Lower leg skin (tissue), 4 donors: ENCODE results near the gene MSH6. TPM values are rescaled to one million over a fixed set of nuclear protein-coding genes. Genes with fewer than 3 reads are reported as not detected.

Experiments
- DNase-seq, 2 donors: peaks; one replicate each; pipeline ENCODE4 v3.0.0-alpha.2; 2019; ENCODE audit warnings: low spot score in 2 of 2
- H3K4me3 ChIP-seq: fragments of 200-600 bp; sonication (generic); 2 replicates; pipeline ENCODE4 v1.5.1; 2017; ENCODE audit warnings: mild to moderate bottlenecking, low read depth; ENCODE audit not compliant: poor library complexity, severe bottlenecking
- CTCF ChIP-seq, 3 donors: fragments of 450-650 bp; IDR thresholded peaks; one replicate each; pipeline ENCODE4 v1.5.1; 2016; ENCODE audit warnings: antibody characterized with exemption in 3 of 3, mild to moderate bottlenecking in 3 of 3, moderate library complexity in 2 of 3
- POLR2A ChIP-seq, 2 donors: fragments of 450-650 bp; IDR thresholded peaks; one replicate each; pipeline ENCODE4 v1.6.1; 2016 to 2017; ENCODE audit warnings: antibody characterized with exemption in 2 of 2, mild to moderate bottlenecking in 1 of 2, moderate library complexity in 1 of 2
- WGBS, 2 donors: methylation state at CpG; one replicate each; pipeline ENCODE4 v1.1.5; 2018; 5-methylcytosine and 5-hydroxymethylcytosine counted together
- intact Hi-C: fragments of 100-400 bp; cut with DNase I; formaldehyde crosslinking; loops from one replicate; pipeline ENCODE4 v1.15.0; 2023; ENCODE audit warnings: low total_unique reads
- total RNA-seq, 4 donors: library from RNA; depleted of rRNA; stranded (reverse); fragments of >200 nt; gene quantifications; one replicate each; pipeline ENCODE4 v1.1.0, GENCODE V29; 2016

MSH6 gene
- total RNA-seq, 4 donors from 2014 or later = 22.6 to 40.9 (median 34.7) TPM

- TF ChIP-seq CTCF (IDR thresholded peaks at IDR 0.05) (no peak), POLR2A (IDR thresholded peaks at IDR 0.05) (no peak)
- intact Hi-C loops = no loop called here
- no peak for DNase-seq
Measured at GRCh38 chr2:47801118-47801517, 18.2 kb downstream of the MSH6 start.

DNA sequence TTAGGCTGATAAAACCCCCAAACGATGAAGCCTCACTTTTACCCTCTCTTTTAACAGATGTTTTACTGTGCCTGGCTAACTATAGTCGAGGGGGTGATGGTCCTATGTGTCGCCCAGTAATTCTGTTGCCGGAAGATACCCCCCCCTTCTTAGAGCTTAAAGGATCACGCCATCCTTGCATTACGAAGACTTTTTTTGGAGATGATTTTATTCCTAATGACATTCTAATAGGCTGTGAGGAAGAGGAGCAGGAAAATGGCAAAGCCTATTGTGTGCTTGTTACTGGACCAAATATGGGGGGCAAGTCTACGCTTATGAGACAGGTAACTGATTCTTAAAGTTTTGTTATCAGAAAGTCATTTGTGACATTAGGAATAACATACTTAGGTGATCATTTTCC, 20.4 kb downstream of the MSH6 start:
- intact Hi-C loops = no loop called here
- H3K4me3 ChIP-seq = no peak overlapping the region
- DNase-seq = no peak
- WGBS, 2 donors = 97 to 98% methylated on average over 7 of the region's 7 CpGs
- TF ChIP-seq CTCF (IDR thresholded peaks at IDR 0.05) (no peak), POLR2A (IDR thresholded peaks at IDR 0.05) (no peak)

More at GRCh38 chr2:47801118-47801517, 18.2 kb downstream of the MSH6 start:
- WGBS, 2 donors = 97% methylated on average over 3 of the region's 3 CpGs
- H3K4me3 ChIP-seq = no peak overlapping the region

- 88 to 97% methylated on average over 1 of the region's 1 CpG for WGBS, 2 donors
- no peak for DNase-seq
- TF ChIP-seq POLR2A (IDR thresholded peaks at IDR 0.05) = no peak
- no peak for TF ChIP-seq CTCF (IDR thresholded peaks at IDR 0.05)
Measured at GRCh38 chr2:47803770-47804169, 20.8 kb downstream of the MSH6 start.

GRCh38 chr2:47805850-47806249, 22.9 kb downstream of the MSH6 start:
- intact Hi-C loops = no loop called here
- H3K4me3 ChIP-seq = no peak overlapping the region
- DNase-seq = no peak
- 64 to 66% methylated on average over 6 of the region's 6 CpGs for WGBS, 2 donors
- TF ChIP-seq POLR2A (IDR thresholded peaks at IDR 0.05) (no peak), CTCF (IDR thresholded peaks at IDR 0.05) (no peak)

More at GRCh38 chr2:47803770-47804169, 20.8 kb downstream of the MSH6 start:
- intact Hi-C loops = no loop called here
- H3K4me3 ChIP-seq = no peak overlapping the region

DNA sequence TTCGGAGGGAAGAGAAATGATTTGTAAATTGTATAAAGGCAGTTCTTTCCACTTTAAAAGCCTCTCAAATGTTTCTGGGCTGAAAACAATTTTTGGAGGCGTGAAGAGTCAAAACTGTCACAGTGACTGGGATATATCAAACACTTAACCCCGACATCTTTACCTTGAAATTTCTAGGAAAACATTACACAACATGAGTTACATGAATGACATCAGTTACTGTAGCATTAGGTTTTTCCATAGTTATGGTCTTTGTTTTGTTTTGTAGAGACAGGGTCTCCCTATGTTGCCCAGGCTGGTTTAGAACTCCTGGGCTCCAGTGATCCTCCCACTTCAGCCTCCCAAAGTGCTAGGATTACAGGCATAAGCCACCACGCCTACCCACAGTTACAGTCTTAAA, 25.7 kb downstream of the MSH6 start:
- no peak overlapping the region for H3K4me3 ChIP-seq
- WGBS, 2 donors = 77 to 84% methylated on average over 4 of the region's 4 CpGs
- no peak for DNase-seq
- intact Hi-C loops = no loop called here
- TF ChIP-seq CTCF (IDR thresholded peaks at IDR 0.05) (no peak), POLR2A (IDR thresholded peaks at IDR 0.05) (no peak)

DNA sequence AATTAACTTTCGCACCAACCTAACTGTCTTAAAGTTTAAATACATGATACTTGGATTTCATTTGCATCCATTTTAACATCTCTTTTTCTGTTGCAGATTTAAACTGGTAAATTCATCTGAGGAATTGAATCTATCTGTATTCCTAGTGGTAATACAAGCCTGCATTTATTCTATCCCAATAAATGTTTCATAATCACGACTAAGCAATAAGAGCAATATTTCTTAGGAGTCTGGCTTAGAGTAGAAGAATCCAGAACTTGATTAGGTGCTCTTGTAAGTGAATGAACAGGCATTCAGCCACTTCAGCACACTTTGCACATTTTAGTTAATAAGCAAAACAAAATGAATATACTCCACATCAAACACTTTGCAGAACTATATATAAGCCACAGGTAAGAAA, 27.0 kb downstream of the MSH6 start:
- DNase-seq = no peak
- intact Hi-C loops = no loop called here
- no peak for TF ChIP-seq POLR2A (IDR thresholded peaks at IDR 0.05)
- no peak for TF ChIP-seq CTCF (IDR thresholded peaks at IDR 0.05)
- no peak overlapping the region for H3K4me3 ChIP-seq
- WGBS, 2 donors = 80 to 86% methylated on average over 2 of the region's 2 CpGs
